SHP77 (cell line): Measurements from ENCODE around the gene PTPN2.

Experiments used
- DNase-seq, 2 experiments: peaks; one replicate each; lab custom pipeline; 2025; lab: John Stamatoyannopoulos, UW

The PTPN2 gene

DNA sequence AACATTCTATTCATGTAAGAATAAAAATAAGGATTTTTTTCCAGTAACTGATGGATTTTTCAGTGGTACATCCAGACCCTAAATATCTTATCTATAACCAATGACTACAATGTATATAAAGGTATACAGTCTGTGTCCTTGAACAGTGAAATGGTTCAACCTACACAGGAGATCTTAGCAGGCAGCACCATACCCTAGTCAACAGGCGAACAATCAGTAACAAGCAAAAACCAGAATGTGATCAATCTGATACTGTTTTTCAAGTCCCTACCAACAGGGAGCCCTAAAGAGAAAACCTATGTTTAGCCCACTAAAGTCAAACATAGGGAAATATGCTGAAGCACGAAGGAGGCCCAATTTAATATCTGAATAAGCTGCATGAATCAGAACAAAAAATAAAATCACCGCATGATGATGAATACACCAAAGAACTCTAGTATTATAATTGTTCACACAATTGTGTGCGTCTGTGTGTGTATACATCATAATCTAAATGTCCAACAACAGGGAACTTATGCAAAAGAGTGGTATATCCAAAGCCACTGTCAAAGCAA, 26.0 kb downstream of the PTPN2 start:
- DNase-seq, result no peak

- no peak for DNase-seq
Measured at GRCh38 chr18:12857215-12857905, 26.7 kb downstream of the PTPN2 start.

DNA sequence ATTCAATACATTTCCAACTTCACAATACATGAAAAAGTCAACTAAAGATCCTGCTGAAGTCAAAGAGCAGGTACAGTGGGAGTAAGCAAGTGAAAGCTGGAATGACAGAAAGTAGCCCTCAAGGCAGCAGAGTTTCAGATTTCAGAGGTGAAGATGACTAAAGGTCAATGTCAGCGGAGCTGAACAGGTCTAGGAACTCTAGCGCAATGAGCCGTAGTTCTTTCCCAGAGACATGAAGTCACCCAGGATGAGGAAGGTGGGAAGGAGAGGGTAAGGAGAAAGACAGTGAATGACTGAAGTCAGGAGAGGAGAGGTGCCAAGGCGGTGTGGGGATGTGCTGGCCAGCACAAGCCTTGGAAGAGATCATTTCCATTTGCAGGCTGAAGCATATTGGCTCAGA, 28.1 kb downstream of the PTPN2 start:
- no peak for DNase-seq

- no peak for DNase-seq
Measured at GRCh38 chr18:12852566-12853315, 31.3 kb downstream of the PTPN2 start.

GRCh38 chr18:12851716-12852115, 32.3 kb downstream of the PTPN2 start:
- no peak for DNase-seq

GRCh38 chr18:12849548-12849947, 34.5 kb downstream of the PTPN2 start:
- no peak for DNase-seq

DNA sequence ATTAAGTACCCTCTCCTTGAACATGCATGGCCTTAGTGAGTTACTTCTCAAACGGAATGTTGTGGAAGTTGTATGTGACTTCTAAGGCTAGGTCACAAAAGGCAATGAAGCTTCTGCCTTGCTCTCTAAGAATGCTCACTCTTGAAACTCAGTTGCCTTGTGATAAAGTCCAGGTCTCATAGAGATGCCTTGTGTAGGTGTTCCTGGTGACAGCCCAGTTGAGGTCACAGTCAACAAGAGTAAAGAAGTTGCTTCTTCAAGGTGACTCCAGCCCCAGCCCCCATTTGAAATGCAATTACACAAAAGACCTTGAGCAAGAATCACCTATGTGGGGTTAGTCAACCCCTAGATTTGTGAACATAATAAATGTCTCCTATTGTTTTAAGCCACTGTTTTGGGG, 35.6 kb downstream of the PTPN2 start:
- no peak for DNase-seq

- DNase-seq, result no peak
Measured at GRCh38 chr18:12844391-12844790, 39.6 kb downstream of the PTPN2 start.

- DNase-seq, result no peak
Measured at GRCh38 chr18:12843420-12844350, 40.4 kb downstream of the PTPN2 start.

GRCh38 chr18:12842459-12843380, 41.3 kb downstream of the PTPN2 start:
- no peak for DNase-seq

DNA sequence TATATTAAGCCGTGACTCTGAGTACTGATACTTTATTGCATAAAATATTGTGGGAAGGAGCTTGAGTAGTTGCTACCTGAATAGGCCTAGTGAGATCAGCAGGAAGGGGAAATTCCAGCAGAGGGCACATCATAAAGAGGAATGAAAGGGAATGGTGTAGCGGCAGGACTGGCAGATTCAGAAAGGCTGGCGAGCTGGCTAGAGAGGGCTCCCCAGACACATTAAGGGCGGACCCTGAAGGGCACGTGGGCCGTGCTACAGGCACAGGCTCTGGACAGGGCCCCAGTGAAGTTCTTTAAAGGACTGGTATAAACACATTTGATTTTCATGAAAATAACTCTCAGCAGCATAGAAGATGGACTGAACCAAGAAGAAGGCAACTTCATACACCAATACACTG, 43.0 kb downstream of the PTPN2 start:
- no peak for DNase-seq

GRCh38 chr18:12840382-12840781, 43.7 kb downstream of the PTPN2 start:
- no peak for DNase-seq

DNA sequence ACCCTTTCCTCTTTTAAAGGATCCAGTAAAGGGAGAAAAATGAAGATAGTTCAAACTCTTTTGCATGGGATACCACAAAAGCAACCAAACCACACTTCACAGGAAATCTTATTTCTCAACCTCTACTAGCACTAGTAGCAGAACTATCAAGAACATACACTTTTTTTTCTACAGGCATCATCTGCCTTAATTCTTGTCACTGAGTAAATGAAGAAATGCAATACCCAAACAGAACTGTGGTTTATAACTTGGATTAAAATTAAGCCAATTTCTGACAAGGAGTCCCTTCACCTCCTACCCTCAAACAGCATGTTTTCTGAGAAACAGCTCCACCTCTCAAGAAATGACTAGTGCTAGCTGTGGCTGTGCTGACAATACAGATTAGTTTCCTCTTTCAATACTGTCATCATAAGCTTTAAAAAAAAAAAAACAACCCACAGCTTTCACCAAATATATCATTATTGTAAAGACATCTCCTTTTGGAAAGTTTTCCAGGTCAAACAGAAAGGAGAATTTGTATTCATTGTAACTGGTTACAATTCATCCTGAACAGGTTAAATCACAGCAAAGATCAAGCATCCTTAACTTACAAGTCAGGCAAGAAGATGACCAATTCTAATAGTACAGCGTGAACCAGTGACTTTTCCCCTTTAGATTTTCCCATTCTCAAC, 44.4 kb downstream of the PTPN2 start:
- no peak for DNase-seq

GRCh38 chr18:12839057-12839525, 44.9 kb downstream of the PTPN2 start:
- no peak for DNase-seq

DNA sequence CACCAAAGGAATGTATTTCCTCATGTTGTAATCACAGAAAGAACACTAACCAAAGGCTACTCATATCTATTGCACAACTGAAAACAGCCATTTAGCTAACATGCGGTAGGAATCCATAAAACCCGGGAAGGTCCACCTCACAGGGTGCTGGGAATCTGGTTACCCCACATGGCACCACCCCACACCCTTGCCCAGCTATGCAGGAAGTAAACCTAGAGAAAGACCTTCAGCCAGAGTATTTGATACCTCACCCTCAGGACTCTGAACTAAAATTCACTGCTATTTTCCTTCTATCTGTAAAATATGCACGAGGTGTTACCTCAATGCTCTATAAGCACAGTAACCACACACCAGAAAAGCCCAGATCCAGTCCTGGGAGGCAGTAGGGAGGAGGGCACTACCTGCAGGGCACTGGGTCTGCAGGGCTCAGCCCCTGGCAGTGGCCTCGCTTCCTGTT, 45.8 kb downstream of the PTPN2 start:
- no peak for DNase-seq

DNA sequence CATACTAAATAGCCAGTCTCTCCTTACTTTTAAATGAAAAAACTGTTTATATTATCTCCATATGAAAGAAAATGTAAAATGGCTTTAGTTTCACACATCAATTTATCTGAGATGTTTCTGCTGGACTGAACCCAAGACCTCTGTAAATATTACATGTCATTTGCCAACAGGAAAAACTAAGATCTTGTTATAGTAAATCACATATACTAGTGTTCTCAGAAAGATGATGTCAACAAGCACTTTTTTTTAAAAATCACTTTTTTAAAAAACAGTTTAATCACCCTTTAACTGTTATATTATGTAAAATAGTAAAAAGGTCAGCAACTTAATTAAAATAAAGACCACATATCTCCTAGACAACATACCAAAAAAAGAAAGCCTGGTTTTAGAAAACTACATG, 46.3 kb downstream of the PTPN2 start:
- DNase-seq, result no peak

- no peak for DNase-seq
Measured at GRCh38 chr18:12836551-12836950, 47.5 kb downstream of the PTPN2 start.

- no peak for DNase-seq
Measured at GRCh38 chr18:12828116-12829051, 55.7 kb downstream of the PTPN2 start.

DNA sequence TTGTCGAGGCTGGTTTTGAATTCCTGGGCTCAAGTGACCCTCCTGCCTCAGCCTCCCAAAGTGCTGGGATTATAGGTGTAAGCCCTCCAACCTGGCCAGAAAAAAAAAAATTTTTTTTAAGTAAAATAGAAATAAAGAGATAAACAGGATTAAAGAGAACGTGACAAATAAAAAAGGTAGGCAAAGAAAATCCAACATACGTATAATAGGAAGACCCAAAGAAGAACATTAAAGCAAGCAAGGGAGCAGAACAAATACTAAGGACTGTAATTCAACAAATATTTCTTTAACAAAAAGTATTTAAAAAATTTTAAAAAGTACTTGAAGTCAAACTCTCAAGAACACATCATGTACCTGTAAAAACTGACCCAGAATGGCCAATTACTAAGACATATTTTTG, 56.4 kb downstream of the PTPN2 start:
- no peak for DNase-seq
